HFFc6 (cell line): Measurements from ENCODE around the gene MBTPS1. TPM values are rescaled to one million over a fixed set of nuclear protein-coding genes. Genes with fewer than 3 reads are reported as not detected.
A peak's percentile ranks its signal among the peaks of the same experiment; 100 is the strongest.

ENCODE experiments used
- DNase-seq: peaks from one replicate; pipeline ENCODE4 v3.0.0-alpha.2; 2018
- H3K27ac Mint-ChIP-seq: 2 replicates; pipeline ENCODE4 v1.8.0; 2020; ENCODE audit warnings: mild to moderate bottlenecking, mixed read lengths
- H3K27me3 Mint-ChIP-seq: 2 replicates; pipeline ENCODE4 v1.8.0; 2021; ENCODE audit warnings: mild to moderate bottlenecking, moderate library complexity, mixed read lengths; ENCODE audit not compliant: insufficient read depth
- H3K36me3 Mint-ChIP-seq: 2 replicates; pipeline ENCODE4 v1.8.0; 2021; ENCODE audit warnings: low read depth, mixed read lengths
- H3K4me1 Mint-ChIP-seq: 2 replicates; pipeline ENCODE4 v1.8.0; 2020; ENCODE audit warnings: low read depth, mixed read lengths
- H3K4me3 Mint-ChIP-seq: 2 replicates; pipeline ENCODE4 v1.8.0; 2020; ENCODE audit warnings: mild to moderate bottlenecking, moderate library complexity, mixed read lengths
- H3K9me3 Mint-ChIP-seq: 2 replicates; pipeline ENCODE4 v1.8.0; 2020; ENCODE audit warnings: mild to moderate bottlenecking, mixed read lengths
- CTCF ChIP-seq: fragments of 200-600 bp; sonication (generic); IDR thresholded peaks from 2 replicates; pipeline ENCODE4 v1.5.0; 2021; ENCODE audit warnings: antibody characterized with exemption, mild to moderate bottlenecking
- total RNA-seq, 6 experiments: library from RNA; stranded (reverse); fragmentation: NEBNext Ultra II Directional; extraction: Animal tissue kit (Norgen Biotek cat#: 25700); gene quantifications; 2 replicates in 1 of 6; 3 replicates in 5 of 6; pipeline ENCODE4 v1.2.3, GENCODE V29; 2021

Gene MBTPS1
- total RNA-seq, 6 experiments from 2014 or later, result 96.6 to 123 (median 102) TPM

- Mint-ChIP-seq H3K4me3 (no peak overlapping the region), H3K9me3 (no peaks in the 10 kb centered on the region), H3K4me1 (peaks cover 37% of the 10 kb centered on the region), H3K27ac (no peak overlapping the region; the same call in 1 of the 2 replicates), H3K27me3 (no peaks in the 10 kb centered on the region), H3K36me3 (no peaks in the 10 kb centered on the region)
- no peak for TF ChIP-seq CTCF
- DNase-seq, result no peak
Observed at GRCh38 chr16:84105948-84106740, 10.6 kb downstream of the MBTPS1 start.

DNA sequence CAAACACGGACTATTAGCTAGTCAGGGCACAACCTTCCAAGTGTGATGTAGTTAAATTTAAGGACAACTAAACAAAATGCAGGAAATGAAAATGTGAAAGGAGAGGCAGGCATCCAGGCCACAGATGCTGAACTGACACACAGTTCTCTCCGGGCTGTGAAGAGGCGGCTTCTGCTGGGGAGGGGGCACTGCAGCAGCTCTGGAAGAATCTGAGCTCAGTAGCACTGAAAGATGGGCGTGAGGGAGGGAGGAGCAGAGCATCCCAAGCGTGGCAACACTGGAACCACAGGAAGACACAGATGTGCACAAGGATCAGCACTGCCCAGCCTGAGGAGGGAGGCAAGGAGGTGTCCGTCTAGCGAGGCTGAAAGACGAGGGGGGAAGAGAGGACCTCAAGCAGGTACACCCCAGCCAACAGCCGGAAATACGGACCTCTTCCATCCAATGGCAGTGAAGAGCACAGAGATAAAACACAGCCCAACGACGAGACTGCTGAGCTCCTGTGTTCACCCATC lies 11.4 kb downstream of the MBTPS1 start:
- Mint-ChIP-seq H3K4me3 (no peak overlapping the region), H3K9me3 (no peaks in the 10 kb centered on the region), H3K4me1 (peaks cover 30% of the 10 kb centered on the region), H3K36me3 (no peaks in the 10 kb centered on the region), H3K27me3 (no peaks in the 10 kb centered on the region), H3K27ac (peak overlapping the region; percentile 8; the same call in 1 of the 2 replicates)
- TF ChIP-seq CTCF, result no peak
- no peak for DNase-seq

DNA sequence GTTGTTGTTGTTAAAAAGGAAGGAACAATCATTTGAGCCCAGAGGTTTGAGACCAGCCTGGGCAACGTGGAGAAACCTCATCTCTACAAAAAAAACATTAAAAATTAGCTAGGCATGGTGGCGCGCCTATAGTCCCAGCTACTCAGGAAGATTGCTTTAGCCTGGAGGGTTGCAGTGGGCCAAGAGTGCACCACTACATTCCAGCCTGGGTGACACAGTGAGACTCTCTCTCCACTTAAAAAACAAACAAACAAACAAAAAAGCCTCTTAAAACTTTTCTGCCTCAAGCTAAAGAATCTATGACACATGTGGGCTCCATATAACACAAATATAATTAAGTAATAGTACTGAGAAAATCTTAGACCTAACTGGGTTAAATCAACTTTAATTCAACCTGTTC lies 12.5 kb downstream of the MBTPS1 start:
- no peak for TF ChIP-seq CTCF
- Mint-ChIP-seq H3K9me3 (no peaks in the 10 kb centered on the region), H3K27me3 (no peaks in the 10 kb centered on the region), H3K4me3 (no peak overlapping the region), H3K4me1 (peaks cover 34% of the 10 kb centered on the region), H3K27ac (no peak overlapping the region), H3K36me3 (no peaks in the 10 kb centered on the region)
- DNase-seq, result peak; percentile 25

DNA sequence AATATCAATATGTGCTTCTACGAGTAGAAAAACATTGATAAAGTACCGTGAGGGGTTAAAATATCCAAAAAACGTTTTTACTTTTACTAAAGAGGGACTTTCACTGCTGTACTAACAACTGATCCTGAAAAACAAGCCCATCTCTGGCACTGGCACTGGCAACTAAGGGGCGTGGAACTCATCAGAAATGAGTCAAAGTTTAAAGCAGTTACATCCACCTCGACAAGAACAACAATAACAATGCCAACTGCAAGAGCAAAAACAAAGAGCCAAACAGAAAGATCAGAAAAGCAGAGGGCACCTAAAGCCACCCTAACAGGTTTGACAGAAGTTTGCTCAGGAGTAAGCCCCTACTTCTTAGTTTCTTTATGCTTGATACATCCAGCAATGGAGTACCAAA lies 13.1 kb downstream of the MBTPS1 start:
- no peaks in the 10 kb centered on the region for H3K27me3 Mint-ChIP-seq
- no peak overlapping the region for H3K4me3 Mint-ChIP-seq
- H3K4me1 Mint-ChIP-seq, result peaks cover 38% of the 10 kb centered on the region
- H3K27ac Mint-ChIP-seq, result peak overlapping the region; percentile 4; the same call in 1 of the 2 replicates
- H3K9me3 Mint-ChIP-seq, result no peaks in the 10 kb centered on the region
- TF ChIP-seq CTCF, result no peak
- peaks cover 5% of the 10 kb centered on the region for H3K36me3 Mint-ChIP-seq
- no peak for DNase-seq

GRCh38 chr16:84098939-84099338 lies 17.8 kb downstream of the MBTPS1 start:
- TF ChIP-seq CTCF, result no peak
- Mint-ChIP-seq H3K27me3 (no peaks in the 10 kb centered on the region), H3K27ac (no peak overlapping the region; the same call in 1 of the 2 replicates), H3K9me3 (no peaks in the 10 kb centered on the region), H3K4me1 (peaks cover 22% of the 10 kb centered on the region), H3K36me3 (peaks cover 6% of the 10 kb centered on the region), H3K4me3 (no peak overlapping the region)
- no peak for DNase-seq
